Esophagus squamous epithelium (tissue), 4 donors: ENCODE data around the gene SPINT2.

ENCODE experiments used
- CTCF ChIP-seq, 6 experiments: fragments of 450-650 bp in 4 of 6; fragments of 200-600 bp in 2 of 6; sonication (generic) in 2 of 6; IDR thresholded peaks; one replicate each; pipeline ENCODE4 v1.5.1; 2016 to 2019; ENCODE audit warnings: antibody characterized with exemption in 6 of 6, mild to moderate bottlenecking in 4 of 6, moderate library complexity in 4 of 6
- POLR2A ChIP-seq, 4 donors: fragments of 450-650 bp; IDR thresholded peaks; one replicate each; pipeline ENCODE4 v1.6.1; 2017; ENCODE audit warnings: antibody characterized with exemption in 4 of 4, mild to moderate bottlenecking in 4 of 4, moderate library complexity in 3 of 4

- peak in 1 of 6 experiments; percentile 3 for TF ChIP-seq CTCF (IDR thresholded peaks at IDR 0.05)
- TF ChIP-seq POLR2A (IDR thresholded peaks at IDR 0.05), result peak in 2 of 4 donors; percentile 76 to 93
Observed at GRCh38 chr19:38319421-38320258, 55.3 kb downstream of the SPINT2 start, which contains the start of gene KCNK6.
